Tibial artery (tissue), 4 donors: ENCODE measurements around the gene KCNMA1.

ENCODE experiments used
- DNase-seq, 2 donors: peaks; one replicate each; pipeline ENCODE4 v3.0.0-alpha.2; 2019
- H3K27ac ChIP-seq, 2 donors: fragments of 200-600 bp; sonication (generic) in 1 of 2; 1 replicate in 1 of 2; 2 replicates in 1 of 2; pipeline ENCODE4 v1.5.1; 2018 to 2019; ENCODE audit warnings: mild to moderate bottlenecking in 1 of 2
- H3K27me3 ChIP-seq, 2 donors: fragments of 200-600 bp; sonication (generic) in 1 of 2; one replicate each; pipeline versions ENCODE4 v1.5.1 to v1.6.0; 2016 to 2019
- H3K36me3 ChIP-seq, 3 donors: fragments of 200-600 bp; sonication (generic) in 2 of 3; one replicate each; pipeline ENCODE4 v1.5.1; 2016 to 2019; ENCODE audit warnings: mild to moderate bottlenecking in 2 of 3
- H3K4me1 ChIP-seq, 4 donors: fragments of 200-600 bp; sonication (generic) in 2 of 4; 1 replicate in 3 of 4; 2 replicates in 1 of 4; pipeline ENCODE4 v1.5.1; 2016 to 2019
- H3K4me3 ChIP-seq, 2 donors: fragments of 200-600 bp; sonication (generic) in 1 of 2; 1 replicate in 1 of 2; 2 replicates in 1 of 2; pipeline ENCODE4 v1.5.1; 2018 to 2019; ENCODE audit warnings: mild to moderate bottlenecking in 2 of 2
- H3K9me3 ChIP-seq, 3 donors: fragments of 200-600 bp; sonication (generic) in 1 of 3; one replicate each; pipeline ENCODE4 v1.5.1; 2016 to 2019
- intact Hi-C: fragments of 100-400 bp; cut with DNase I; formaldehyde crosslinking; loops from one replicate; pipeline ENCODE4 v1.15.0; 2023; ENCODE audit warnings: low total_unique reads
- TF ChIP-seq, protein P1 (sequence below), 2 experiments: fragments of 200-600 bp in 1 of 2; fragments of 450-650 bp in 1 of 2; IDR thresholded peaks; one replicate each; pipeline ENCODE4 v1.5.1; 2017 to 2019; ENCODE audit warnings: antibody characterized with exemption in 2 of 2, mild to moderate bottlenecking in 1 of 2, moderate library complexity in 1 of 2

Gene KCNMA1

DNA sequence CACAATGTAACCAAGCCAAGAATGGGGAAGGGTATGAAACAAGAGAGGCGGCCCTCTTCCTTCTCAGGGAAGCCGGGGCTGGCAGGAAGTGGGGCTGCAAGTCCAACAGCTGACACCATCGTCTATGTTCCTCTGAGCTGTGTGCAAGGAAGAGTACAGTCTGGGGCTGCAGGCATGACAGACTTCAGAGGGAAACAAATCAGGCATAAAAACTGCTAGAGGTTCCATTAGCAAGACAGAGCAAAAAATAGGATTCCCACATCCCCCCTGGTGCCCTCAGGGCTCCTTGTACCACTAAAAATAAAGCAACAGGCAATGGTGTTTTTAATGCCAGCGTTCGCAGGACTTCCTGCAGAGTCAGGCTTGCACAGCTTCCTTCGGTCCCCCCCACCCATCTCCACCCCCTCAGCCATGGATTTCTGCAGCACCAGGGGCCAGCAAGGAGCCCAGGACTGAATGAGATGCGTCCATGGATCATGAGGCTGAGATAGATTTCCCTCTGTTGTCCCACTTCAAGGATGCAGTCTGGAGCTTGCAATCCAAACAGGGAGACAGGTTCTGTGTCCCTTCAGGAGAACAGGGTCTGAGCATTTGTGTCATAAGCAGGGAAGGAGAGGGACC, 34.6 kb downstream of the KCNMA1 start:
- Histone ChIP-seq H3K27me3 (no peaks in the 10 kb centered on the region), H3K27ac (peak overlapping the region; percentile 35 to 55), H3K4me3 (no peak overlapping the region), H3K4me1 (peaks cover 0 to 87% (median 43%) of the 10 kb centered on the region in 4 donors), H3K9me3 (no peaks in the 10 kb centered on the region), H3K36me3 (no peaks in the 10 kb centered on the region)
- TF ChIP-seq, protein P1, sequence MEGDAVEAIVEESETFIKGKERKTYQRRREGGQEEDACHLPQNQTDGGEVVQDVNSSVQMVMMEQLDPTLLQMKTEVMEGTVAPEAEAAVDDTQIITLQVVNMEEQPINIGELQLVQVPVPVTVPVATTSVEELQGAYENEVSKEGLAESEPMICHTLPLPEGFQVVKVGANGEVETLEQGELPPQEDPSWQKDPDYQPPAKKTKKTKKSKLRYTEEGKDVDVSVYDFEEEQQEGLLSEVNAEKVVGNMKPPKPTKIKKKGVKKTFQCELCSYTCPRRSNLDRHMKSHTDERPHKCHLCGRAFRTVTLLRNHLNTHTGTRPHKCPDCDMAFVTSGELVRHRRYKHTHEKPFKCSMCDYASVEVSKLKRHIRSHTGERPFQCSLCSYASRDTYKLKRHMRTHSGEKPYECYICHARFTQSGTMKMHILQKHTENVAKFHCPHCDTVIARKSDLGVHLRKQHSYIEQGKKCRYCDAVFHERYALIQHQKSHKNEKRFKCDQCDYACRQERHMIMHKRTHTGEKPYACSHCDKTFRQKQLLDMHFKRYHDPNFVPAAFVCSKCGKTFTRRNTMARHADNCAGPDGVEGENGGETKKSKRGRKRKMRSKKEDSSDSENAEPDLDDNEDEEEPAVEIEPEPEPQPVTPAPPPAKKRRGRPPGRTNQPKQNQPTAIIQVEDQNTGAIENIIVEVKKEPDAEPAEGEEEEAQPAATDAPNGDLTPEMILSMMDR (IDR thresholded peaks at IDR 0.05) = no peak
- DNase-seq = no peak
- intact Hi-C loops = no loop called here

- DNase-seq = no peak
- TF ChIP-seq, protein P1 (IDR thresholded peaks at IDR 0.05) = no peak
- no peaks in the 10 kb centered on the region for H3K9me3 ChIP-seq
- H3K4me3 ChIP-seq = no peak overlapping the region
- H3K36me3 ChIP-seq = no peaks in the 10 kb centered on the region
- H3K27me3 ChIP-seq = no peaks in the 10 kb centered on the region
- peak overlapping the region in 1 of 2 donors; percentile 55 for H3K27ac ChIP-seq
- H3K4me1 ChIP-seq = peaks cover 0 to 91% (median 40%) of the 10 kb centered on the region in 4 donors
- intact Hi-C loops = no loop called here
These were observed 35.2 kb downstream of the KCNMA1 start for GRCh38 chr10:77602231-77602912.

GRCh38 chr10:77601488-77601887, 36.1 kb downstream of the KCNMA1 start:
- Histone ChIP-seq H3K27me3 (no peaks in the 10 kb centered on the region), H3K4me1 (peaks cover 0 to 84% (median 40%) of the 10 kb centered on the region in 4 donors), H3K36me3 (no peaks in the 10 kb centered on the region), H3K9me3 (no peaks in the 10 kb centered on the region), H3K27ac (peak overlapping the region; percentile 29 to 55), H3K4me3 (no peak overlapping the region)
- TF ChIP-seq, protein P1 (IDR thresholded peaks at IDR 0.05) = no peak
- intact Hi-C loops = no loop called here
- DNase-seq = no peak

GRCh38 chr10:77600640-77601039, 37.0 kb downstream of the KCNMA1 start:
- Histone ChIP-seq H3K36me3 (no peaks in the 10 kb centered on the region), H3K4me1 (peaks cover 0 to 75% (median 37%) of the 10 kb centered on the region in 4 donors), H3K27ac (peak overlapping the region in 1 of 2 donors; percentile 10), H3K4me3 (no peak overlapping the region), H3K9me3 (no peaks in the 10 kb centered on the region), H3K27me3 (no peaks in the 10 kb centered on the region)
- DNase-seq = no peak
- TF ChIP-seq, protein P1 (IDR thresholded peaks at IDR 0.05) = no peak
- intact Hi-C loops = no loop called here

DNA sequence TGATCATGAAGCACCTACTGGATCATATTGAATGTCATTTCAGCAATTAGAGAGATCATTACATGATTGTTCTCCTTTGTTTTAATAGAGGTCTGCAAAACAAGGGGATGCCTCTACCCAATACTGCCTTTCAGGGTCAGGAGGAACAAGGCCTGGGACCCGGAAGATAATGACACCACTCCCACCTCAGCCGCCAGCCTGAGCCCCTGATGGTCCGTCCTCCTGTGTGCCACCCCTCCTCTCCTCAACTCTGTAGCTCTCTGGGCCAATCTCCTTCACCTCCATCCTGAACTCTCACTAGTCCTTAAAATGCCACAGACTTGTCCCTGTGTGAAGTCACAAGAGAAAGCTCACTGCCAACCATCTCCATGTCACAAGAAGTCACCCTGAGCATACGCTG, 38.0 kb downstream of the KCNMA1 start:
- TF ChIP-seq, protein P1 (IDR thresholded peaks at IDR 0.05) = no peak
- DNase-seq = no peak

More for the DNA sequence above, 38.0 kb downstream of the KCNMA1 start:
- H3K4me1 ChIP-seq = peaks cover 0 to 67% (median 32%) of the 10 kb centered on the region in 4 donors
- H3K36me3 ChIP-seq = no peaks in the 10 kb centered on the region
- no peak overlapping the region for H3K4me3 ChIP-seq
- H3K27ac ChIP-seq = no peak overlapping the region
- H3K9me3 ChIP-seq = no peaks in the 10 kb centered on the region
- intact Hi-C loops = no loop called here
- H3K27me3 ChIP-seq = no peaks in the 10 kb centered on the region
